HepG2 (cell line): Measurements from ENCODE around the gene MAPK1. TPM values are rescaled to one million over a fixed set of nuclear protein-coding genes. Genes with fewer than 3 reads are reported as not detected.
A peak's percentile ranks its signal among the peaks of the same experiment; 100 is the strongest.
"Not testable (repeated sequence)": the region's sequence is repeated elsewhere in the genome, so short reads cannot be mapped to it uniquely, and the experiment has no call there.

Source experiments
- ATAC-seq: fragments of 200-7000 bp; cut with Tn5 transposase; 3 replicates; pipeline ENCODE4 v1.9.1; 2020; ENCODE audit warnings: mild to moderate bottlenecking, moderate library complexity
- BruUV-seq: library from RNA; stranded (reverse); fragments of 400-500 nt; replicated peaks from 2 replicates; lab custom pipeline; 2021; lab: Mats Ljungman, UMichigan
- CTCF ChIA-PET: fragments of 300-600 bp; formaldehyde crosslinking; extraction: SDS; loops from one replicate; lab custom pipeline; 2021; ENCODE audit warnings: low total read pairs, inconsistent platforms, low intra/inter-chr PET ratio; lab: Yijun Ruan, JAX
- POLR2A ChIA-PET: fragments of 350-600 bp; sonication (Branson Sonifier 250); formaldehyde crosslinking; loops from one replicate; lab custom pipeline; 2020; ENCODE audit warnings: antibody characterized with exemption, inconsistent platforms; lab: Yijun Ruan, JAX
- DNase-seq: peaks from one replicate; pipeline ENCODE4 v3.0.0-alpha.2; 2015; ENCODE audit warnings: low spot score
- FAIRE-seq: peaks from 3 replicates; lab custom pipeline; 2011; peaks lifted over from hg19 to GRCh38; lab: Jason Lieb, UNC
- H2AFZ ChIP-seq: one replicate; pipeline ENCODE4 v1.6.1; 2011; ENCODE audit warnings: low read length, inconsistent platforms
- H3K27ac ChIP-seq: fragments of 300-600 bp; 3 replicates; pipeline ENCODE4 v1.8.0; 2011; ENCODE audit warnings: mixed run types, mild to moderate bottlenecking, mixed read lengths, low read length, inconsistent platforms; ENCODE audit not compliant: insufficient read depth; ENCODE audit errors: extremely low read length
- H3K27me3 ChIP-seq, 2 experiments: fragments of 200-600 bp in 1 of 2; 2 replicates in 1 of 2; 3 replicates in 1 of 2; pipeline versions ENCODE4 v1.6.0 to v1.8.0; 2011; ENCODE audit warnings: low read length in 2 of 2, mild to moderate bottlenecking in 2 of 2, moderate library complexity in 2 of 2, inconsistent platforms in 1 of 2; ENCODE audit not compliant: insufficient read depth in 2 of 2, control insufficient read depth in 1 of 2
- H3K36me3 ChIP-seq, 2 experiments: fragments of 200-600 bp in 1 of 2; replicated peaks in 1 of 2; 2 replicates in 1 of 2; 3 replicates in 1 of 2; pipeline versions ENCODE4 v1.5.1 to v1.8.0; 2011; ENCODE audit warnings: low read length in 2 of 2, inconsistent platforms in 1 of 2; ENCODE audit not compliant: insufficient read depth in 2 of 2, control insufficient read depth in 1 of 2
- H3K4me1 ChIP-seq: 2 replicates; pipeline ENCODE4 v1.5.1; 2012; ENCODE audit warnings: low read length, inconsistent platforms; ENCODE audit not compliant: insufficient read depth
- H3K4me2 ChIP-seq: 2 replicates; pipeline ENCODE4 v1.6.0; 2011; ENCODE audit warnings: low read depth, low read length, inconsistent platforms
- H3K4me3 ChIP-seq, 3 experiments: fragments of 200-600 bp in 1 of 3; sonication (generic), shearing (Covaris generic) in 1 of 3; replicated peaks in 1 of 3; 2 replicates each; pipeline ENCODE4 v1.5.1; 2011 to 2016; ENCODE audit warnings: low read length in 3 of 3, inconsistent platforms in 2 of 3, low read depth in 2 of 3, mild to moderate bottlenecking in 2 of 3, control low read depth in 1 of 3, mixed read lengths in 1 of 3; ENCODE audit not compliant: insufficient read depth in 1 of 3
- H3K79me2 ChIP-seq: one replicate; pipeline ENCODE4 v1.6.1; 2011; ENCODE audit warnings: low read length, inconsistent platforms; ENCODE audit not compliant: insufficient read depth
- H3K9ac ChIP-seq: 2 replicates; pipeline ENCODE4 v1.6.0; 2011; ENCODE audit warnings: mild to moderate bottlenecking, low read depth, low read length, inconsistent platforms; ENCODE audit not compliant: insufficient read depth
- H3K9me3 ChIP-seq: 2 replicates; pipeline ENCODE4 v1.5.1; 2012; ENCODE audit warnings: mild to moderate bottlenecking, low read length
- H4K20me1 ChIP-seq: 2 replicates; pipeline ENCODE4 v1.6.0; 2011; ENCODE audit warnings: inconsistent platforms, mild to moderate bottlenecking, low read length, moderate library complexity; ENCODE audit not compliant: insufficient read depth
- BCL6 ChIP-seq: IDR thresholded peaks from 2 replicates; pipeline ENCODE4 v1.6.1; 2016; ENCODE audit warnings: missing genetic modification reagents, missing compliant biosample characterization
- NFYB ChIP-seq: sonication (generic); formaldehyde crosslinking; IDR thresholded peaks from 2 replicates; pipeline ENCODE4 v1.4.0; 2020; ENCODE audit warnings: missing genetic modification reagents
- ZBTB49 ChIP-seq: sonication (generic); formaldehyde crosslinking; IDR thresholded peaks from 2 replicates; pipeline ENCODE4 v1.4.0; 2020; ENCODE audit warnings: missing genetic modification reagents, borderline replicate concordance
- ZKSCAN1 ChIP-seq: fragments of 150-350 bp; IDR thresholded peaks from 2 replicates; pipeline ENCODE4 v1.6.1; 2014; ENCODE audit warnings: low read length
- WGBS: methylation state at CpG from one replicate; pipeline ENCODE4 v1.1.6; 2017; ENCODE audit warnings: low lambda C conversion rate; 5-methylcytosine and 5-hydroxymethylcytosine counted together
- in situ Hi-C: cut with HindIII; loops from 2 replicates; pipeline ENCODE4 v1.10.0; 2017; ENCODE audit warnings: low pct_unique_long_range_greater_than_20kb; ENCODE audit not compliant: extremely low pct_ligation_motif_present
- intact Hi-C: fragments of 100-400 bp; cut with micrococcal nuclease; formaldehyde crosslinking; loops from one replicate; pipeline ENCODE4 v1.10.0; 2022; ENCODE audit not compliant: unreplicated experiment
- polyA plus RNA-seq, 8 experiments: library from polyadenylated mRNA; depleted of rRNA in 3 of 8; stranded (reverse) in 7 of 8; unstranded in 1 of 8; fragments of >200 nt; fragmentation: Illumina TruSeq in 4 of 8; extraction: Trizol in 4 of 8; gene quantifications; 2 replicates each; pipeline versions ENCODE4 v1.2.1 to v1.2.3, GENCODE V29; 2011 to 2016; ENCODE audit warnings: low read depth in 4 of 8, missing spikeins in 1 of 8, mixed read lengths in 1 of 8; ENCODE audit not compliant: insufficient read depth in 1 of 8
- total RNA-seq, 5 experiments: library from RNA; depleted of rRNA; stranded (reverse); fragments of >200 nt; fragmentation: Illumina TruSeq; extraction: Trizol; gene quantifications; 2 replicates each; pipeline ENCODE4 v1.2.3, GENCODE V29; 2016; ENCODE audit warnings: low read depth in 1 of 5

MAPK1 gene
- total and polyA plus RNA-seq, 2 of the 13 experiments (the other 11 are each of a cell fraction or from before 2014, with no cell fraction given), result 107 to 114 TPM

GRCh38 chr22:21848057-21848456 is 19.4 kb downstream of the MAPK1 start:
- Histone ChIP-seq H4K20me1 (peaks cover 34% of the 10 kb centered on the region), H3K79me2 (peaks cover 87% of the 10 kb centered on the region), H3K36me3 (peaks cover 0 to 15% of the 10 kb centered on the region in 2 experiments; a peak in 3 of 5 replicates), H3K4me1 (peaks cover 41% of the 10 kb centered on the region)
- TSS peak; percentile 25 for BruUV-seq
- in situ Hi-C loops, intact Hi-C loops, H3K4me3 ChIP-seq, POLR2A ChIA-PET, H3K9ac ChIP-seq, CTCF ChIA-PET, FAIRE-seq, ATAC-seq, H3K9me3 ChIP-seq, H3K27ac ChIP-seq, DNase-seq, H3K27me3 ChIP-seq, H3K4me2 ChIP-seq, H2AFZ ChIP-seq: not testable (repeated sequence)
- WGBS, result 70% methylated on average over 4 of the region's 5 CpGs
- 0 out of 2 replicates have a peak, but pooled peaks have one; percentile 9 for TF ChIP-seq BCL6

DNA sequence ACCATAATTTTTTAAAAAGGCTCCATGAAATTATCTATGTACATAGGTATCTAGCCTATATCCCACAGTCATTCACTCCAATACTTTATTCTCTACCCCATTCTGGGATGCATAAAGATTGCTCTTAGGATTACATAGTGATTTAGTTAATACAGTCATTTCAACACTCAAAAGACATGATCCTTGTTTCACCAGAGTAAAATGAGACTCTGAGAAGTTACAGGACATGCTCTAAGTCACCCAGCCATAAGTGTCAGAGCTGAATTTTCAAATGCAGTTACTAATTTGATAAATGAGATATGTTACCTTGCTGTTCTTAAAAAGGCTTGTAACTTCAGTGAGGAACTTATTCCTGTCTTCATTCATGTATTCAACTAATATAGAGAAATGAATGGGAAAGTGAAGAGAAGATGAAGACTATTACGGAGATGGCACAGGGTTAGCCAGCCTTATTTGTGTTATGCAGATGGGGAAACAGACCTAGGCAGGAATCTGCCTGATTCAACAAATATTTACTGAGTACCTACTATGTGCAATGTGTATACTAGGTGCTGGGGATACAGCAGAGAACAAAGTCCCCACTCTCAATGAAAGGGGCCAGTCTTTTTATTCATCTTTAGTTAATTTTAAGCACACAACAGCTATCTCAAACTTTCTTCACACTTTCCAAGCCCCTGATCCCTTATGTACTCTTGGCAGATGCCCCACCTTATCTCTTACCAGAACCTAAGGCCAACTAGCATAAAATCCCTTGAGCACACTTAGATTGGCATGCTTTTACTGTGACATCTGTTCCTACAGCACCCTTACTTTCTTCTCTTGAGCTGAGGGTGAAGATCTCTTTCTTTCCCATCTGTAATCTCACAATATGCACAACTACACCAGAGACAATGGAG is 21.6 kb downstream of the MAPK1 start:
- H3K36me3 ChIP-seq, result peaks cover 0 to 13% of the 10 kb centered on the region in 2 experiments; a peak in 3 of 5 replicates
- H4K20me1 ChIP-seq, result peaks cover 39% of the 10 kb centered on the region
- DNase-seq, result no peak
- H2AFZ ChIP-seq, result no peak overlapping the region
- ChIA-PET CTCF (no interaction called here), POLR2A (no interaction called here)
- peaks cover 47% of the 10 kb centered on the region for H3K4me1 ChIP-seq
- H3K79me2 ChIP-seq, result peaks cover 86% of the 10 kb centered on the region
- in situ Hi-C loops, result no loop called here
- H3K27me3 ChIP-seq, result no peaks in the 10 kb centered on the region
- H3K27ac ChIP-seq, result no peak overlapping the region
- no peak for FAIRE-seq
- H3K9me3 ChIP-seq, result no peaks in the 10 kb centered on the region
- ATAC-seq, result no peak
- TF ChIP-seq ZBTB49 (CRISPR knock-in tag) (no peak), NFYB (CRISPR knock-in tag) (no peak), ZKSCAN1 (peak; percentile 77)
- no peak overlapping the region for H3K4me2 ChIP-seq
- no peak overlapping the region for H3K9ac ChIP-seq
- H3K4me3 ChIP-seq, result no peak overlapping the region
- no TSS peak for BruUV-seq
- WGBS, result 93% methylated on average over 1 of the region's 1 CpG
- intact Hi-C loops, result no loop called here
